WTC11 (cell line): Measurements from ENCODE around the gene OVCA2. TPM values are rescaled to one million over a fixed set of nuclear protein-coding genes. Genes with fewer than 3 reads are reported as not detected.

Source experiments
- ATAC-seq: fragments of 200-7000 bp; cut with Tn5 transposase; 2 replicates; pipeline ENCODE4 v1.10.0; 2021; ENCODE audit warnings: mild to moderate bottlenecking, moderate library complexity
- CTCF ChIA-PET: fragments of 300-600 bp; sonication (Branson Sonifier 250); formaldehyde crosslinking; loops from one replicate; lab custom pipeline; 2021; ENCODE audit warnings: antibody characterized with exemption; lab: Charles Lee
- POLR2A ChIA-PET: fragments of 350-600 bp; sonication (Branson Sonifier 250); formaldehyde crosslinking; loops from one replicate; lab custom pipeline; 2021; ENCODE audit warnings: antibody characterized with exemption; lab: Charles Lee
- DNase-seq: peaks from one replicate; pipeline ENCODE4 v3.0.0; 2021; ENCODE audit warnings: low spot score
- H3K27ac Mint-ChIP-seq: 2 replicates; pipeline ENCODE4 v1.8.0; 2021; ENCODE audit warnings: mixed read lengths
- H3K27me3 Mint-ChIP-seq: 2 replicates; pipeline ENCODE4 v1.8.0; 2021; ENCODE audit warnings: low read depth, mild to moderate bottlenecking, moderate library complexity, mixed read lengths
- H3K36me3 Mint-ChIP-seq: 2 replicates; pipeline ENCODE4 v1.8.0; 2021; ENCODE audit warnings: mixed read lengths
- H3K4me1 Mint-ChIP-seq: 2 replicates; pipeline ENCODE4 v1.8.0; 2022; ENCODE audit warnings: mixed read lengths
- H3K4me3 Mint-ChIP-seq: 2 replicates; pipeline ENCODE4 v1.8.0; 2021; ENCODE audit warnings: mild to moderate bottlenecking, moderate library complexity, mixed read lengths
- H3K9me3 Mint-ChIP-seq: 2 replicates; pipeline ENCODE4 v1.8.0; 2021; ENCODE audit warnings: mixed read lengths
- ETV6 ChIP-seq: sonication (generic); formaldehyde crosslinking; IDR thresholded peaks from 2 replicates; pipeline ENCODE4 v1.8.1; 2022; ENCODE audit warnings: mild to moderate bottlenecking, missing genetic modification reagents
- FOXK1 ChIP-seq: sonication (generic); formaldehyde crosslinking; IDR thresholded peaks from 2 replicates; pipeline ENCODE4 v1.8.0; 2022; ENCODE audit warnings: mild to moderate bottlenecking, moderate library complexity, missing genetic modification reagents
- MYBL2 ChIP-seq: sonication (generic); formaldehyde crosslinking; IDR thresholded peaks from 2 replicates; pipeline ENCODE4 v1.8.1; 2023; ENCODE audit warnings: mild to moderate bottlenecking, moderate library complexity, missing genetic modification reagents
- NFATC4 ChIP-seq: fragments of 250-450 bp; sonication (Bioruptor Pico); IDR thresholded peaks from 2 replicates; pipeline ENCODE4 v1.9.0; 2021; ENCODE audit warnings: mild to moderate bottlenecking
- NR1H2 ChIP-seq: sonication (generic); formaldehyde crosslinking; IDR thresholded peaks from 2 replicates; pipeline ENCODE4 v1.9.0; 2021; ENCODE audit warnings: mild to moderate bottlenecking, moderate library complexity, missing genetic modification reagents
- NR2C2 ChIP-seq: sonication (generic); formaldehyde crosslinking; IDR thresholded peaks from 2 replicates; pipeline ENCODE4 v1.8.0; 2022; ENCODE audit warnings: mild to moderate bottlenecking, missing genetic modification reagents
- NR3C1 ChIP-seq: sonication (generic); formaldehyde crosslinking; conservative IDR thresholded peaks from 2 replicates; pipeline ENCODE4 v1.8.1; 2023; ENCODE audit warnings: low read depth, mild to moderate bottlenecking, missing genetic modification reagents
- SMAD4 ChIP-seq: sonication (generic); formaldehyde crosslinking; IDR thresholded peaks from 2 replicates; pipeline ENCODE4 v1.8.0; 2022; ENCODE audit warnings: mild to moderate bottlenecking, missing genetic modification reagents
- TCF7 ChIP-seq: sonication (generic); formaldehyde crosslinking; IDR thresholded peaks from 2 replicates; pipeline ENCODE4 v1.8.0; 2022; ENCODE audit warnings: mild to moderate bottlenecking, low read depth, missing genetic modification reagents, moderate library complexity
- TP53 ChIP-seq: sonication (generic); formaldehyde crosslinking; IDR thresholded peaks from 2 replicates; pipeline ENCODE4 v1.8.1; 2023; ENCODE audit warnings: mild to moderate bottlenecking, missing genetic modification reagents
- ZNF219 ChIP-seq: sonication (generic); formaldehyde crosslinking; IDR thresholded peaks from 2 replicates; pipeline ENCODE4 v1.8.0; 2023; ENCODE audit warnings: missing genetic modification reagents, mild to moderate bottlenecking, borderline replicate concordance
- microRNA-seq: library from miRNA; unstranded; fragments of <30 nt; microRNA quantifications from one replicate; pipeline ENCODE4 v1.2.0, GENCODE V29; 2022; ENCODE audit warnings: borderline number of aligned reads
- total RNA-seq: library from RNA; stranded (reverse); gene quantifications from 3 replicates; pipeline ENCODE4 v1.2.3, GENCODE V29; 2021
- TF ChIP-seq, protein P1 (sequence below): sonication (generic); formaldehyde crosslinking; IDR thresholded peaks from 2 replicates; pipeline ENCODE4 v1.8.1; 2023; ENCODE audit warnings: mild to moderate bottlenecking, missing genetic modification reagents, moderate library complexity
- TF ChIP-seq, protein P2 (sequence below): fragments of 250-450 bp; sonication (Bioruptor Pico); IDR thresholded peaks from 2 replicates; pipeline ENCODE4 v1.9.0; 2021; ENCODE audit warnings: mild to moderate bottlenecking, borderline replicate concordance
- TF ChIP-seq, protein P3 (sequence below): sonication (generic); formaldehyde crosslinking; IDR thresholded peaks from 2 replicates; pipeline ENCODE4 v1.8.0; 2022; ENCODE audit warnings: missing genetic modification reagents
- TF ChIP-seq, protein P4 (sequence below): sonication (generic); formaldehyde crosslinking; conservative IDR thresholded peaks from 2 replicates; pipeline ENCODE4 v1.8.1; 2022; ENCODE audit warnings: mild to moderate bottlenecking, missing genetic modification reagents
- TF ChIP-seq, protein P5 (sequence below): sonication (generic); formaldehyde crosslinking; IDR thresholded peaks from 2 replicates; pipeline ENCODE4 v1.8.1; 2023; ENCODE audit warnings: mild to moderate bottlenecking, missing genetic modification reagents

The OVCA2 gene
- total RNA-seq, 1 experiment from 2014 or later = 23.5 TPM

DNA sequence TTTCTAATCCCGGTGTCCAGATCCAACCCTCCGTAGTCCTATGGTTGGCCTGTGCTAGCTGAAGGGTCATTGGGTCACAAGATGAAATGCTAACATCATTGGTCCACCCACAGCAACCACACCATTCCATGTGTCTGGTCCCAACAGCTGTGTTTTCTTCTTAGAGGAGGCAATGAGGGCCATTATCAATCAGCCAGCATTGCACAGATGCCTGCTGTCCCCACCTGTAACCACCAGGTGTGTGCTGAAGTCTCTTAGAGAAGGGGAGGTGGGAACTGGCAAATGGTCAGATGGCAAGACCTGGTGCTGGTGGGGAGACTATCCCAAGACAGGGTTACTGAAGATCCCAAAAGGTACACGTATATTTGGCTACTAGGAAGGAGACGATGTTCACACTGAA is 50.4 kb downstream of the OVCA2 start:
- H3K4me1 Mint-ChIP-seq = peaks cover 45% of the 10 kb centered on the region
- peak; percentile 28 for DNase-seq
- peak; percentile 34 for ATAC-seq
- H3K27ac Mint-ChIP-seq = peak overlapping the region; percentile 66
- POLR2A ChIA-PET = interaction anchor here (0.7 kb wide), 1 partner anchor 77 kb away, joined by 4 read pairs; no protein-coding TSS in a partner anchor
- TF ChIP-seq NR1H2 (CRISPR knock-in tag) (no peak), TP53 (CRISPR knock-in tag) (no peak), ZNF219 (CRISPR knock-in tag) (no peak), TCF7 (no peak), NR3C1 (CRISPR knock-in tag) (no peak), MYBL2 (no peak), SMAD4 (no peak), FOXK1 (CRISPR knock-in tag) (no peak), NFATC4 (no peak), ETV6 (CRISPR knock-in tag) (no peak), NR2C2 (CRISPR knock-in tag) (no peak)
- TF ChIP-seq, protein P1, sequence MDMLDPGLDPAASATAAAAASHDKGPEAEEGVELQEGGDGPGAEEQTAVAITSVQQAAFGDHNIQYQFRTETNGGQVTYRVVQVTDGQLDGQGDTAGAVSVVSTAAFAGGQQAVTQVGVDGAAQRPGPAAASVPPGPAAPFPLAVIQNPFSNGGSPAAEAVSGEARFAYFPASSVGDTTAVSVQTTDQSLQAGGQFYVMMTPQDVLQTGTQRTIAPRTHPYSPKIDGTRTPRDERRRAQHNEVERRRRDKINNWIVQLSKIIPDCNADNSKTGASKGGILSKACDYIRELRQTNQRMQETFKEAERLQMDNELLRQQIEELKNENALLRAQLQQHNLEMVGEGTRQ (CRISPR knock-in tag) = no peak
- TF ChIP-seq, protein P2, sequence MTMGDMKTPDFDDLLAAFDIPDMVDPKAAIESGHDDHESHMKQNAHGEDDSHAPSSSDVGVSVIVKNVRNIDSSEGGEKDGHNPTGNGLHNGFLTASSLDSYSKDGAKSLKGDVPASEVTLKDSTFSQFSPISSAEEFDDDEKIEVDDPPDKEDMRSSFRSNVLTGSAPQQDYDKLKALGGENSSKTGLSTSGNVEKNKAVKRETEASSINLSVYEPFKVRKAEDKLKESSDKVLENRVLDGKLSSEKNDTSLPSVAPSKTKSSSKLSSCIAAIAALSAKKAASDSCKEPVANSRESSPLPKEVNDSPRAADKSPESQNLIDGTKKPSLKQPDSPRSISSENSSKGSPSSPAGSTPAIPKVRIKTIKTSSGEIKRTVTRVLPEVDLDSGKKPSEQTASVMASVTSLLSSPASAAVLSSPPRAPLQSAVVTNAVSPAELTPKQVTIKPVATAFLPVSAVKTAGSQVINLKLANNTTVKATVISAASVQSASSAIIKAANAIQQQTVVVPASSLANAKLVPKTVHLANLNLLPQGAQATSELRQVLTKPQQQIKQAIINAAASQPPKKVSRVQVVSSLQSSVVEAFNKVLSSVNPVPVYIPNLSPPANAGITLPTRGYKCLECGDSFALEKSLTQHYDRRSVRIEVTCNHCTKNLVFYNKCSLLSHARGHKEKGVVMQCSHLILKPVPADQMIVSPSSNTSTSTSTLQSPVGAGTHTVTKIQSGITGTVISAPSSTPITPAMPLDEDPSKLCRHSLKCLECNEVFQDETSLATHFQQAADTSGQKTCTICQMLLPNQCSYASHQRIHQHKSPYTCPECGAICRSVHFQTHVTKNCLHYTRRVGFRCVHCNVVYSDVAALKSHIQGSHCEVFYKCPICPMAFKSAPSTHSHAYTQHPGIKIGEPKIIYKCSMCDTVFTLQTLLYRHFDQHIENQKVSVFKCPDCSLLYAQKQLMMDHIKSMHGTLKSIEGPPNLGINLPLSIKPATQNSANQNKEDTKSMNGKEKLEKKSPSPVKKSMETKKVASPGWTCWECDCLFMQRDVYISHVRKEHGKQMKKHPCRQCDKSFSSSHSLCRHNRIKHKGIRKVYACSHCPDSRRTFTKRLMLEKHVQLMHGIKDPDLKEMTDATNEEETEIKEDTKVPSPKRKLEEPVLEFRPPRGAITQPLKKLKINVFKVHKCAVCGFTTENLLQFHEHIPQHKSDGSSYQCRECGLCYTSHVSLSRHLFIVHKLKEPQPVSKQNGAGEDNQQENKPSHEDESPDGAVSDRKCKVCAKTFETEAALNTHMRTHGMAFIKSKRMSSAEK (CRISPR knock-in tag) = no peak
- TF ChIP-seq, protein P3, sequence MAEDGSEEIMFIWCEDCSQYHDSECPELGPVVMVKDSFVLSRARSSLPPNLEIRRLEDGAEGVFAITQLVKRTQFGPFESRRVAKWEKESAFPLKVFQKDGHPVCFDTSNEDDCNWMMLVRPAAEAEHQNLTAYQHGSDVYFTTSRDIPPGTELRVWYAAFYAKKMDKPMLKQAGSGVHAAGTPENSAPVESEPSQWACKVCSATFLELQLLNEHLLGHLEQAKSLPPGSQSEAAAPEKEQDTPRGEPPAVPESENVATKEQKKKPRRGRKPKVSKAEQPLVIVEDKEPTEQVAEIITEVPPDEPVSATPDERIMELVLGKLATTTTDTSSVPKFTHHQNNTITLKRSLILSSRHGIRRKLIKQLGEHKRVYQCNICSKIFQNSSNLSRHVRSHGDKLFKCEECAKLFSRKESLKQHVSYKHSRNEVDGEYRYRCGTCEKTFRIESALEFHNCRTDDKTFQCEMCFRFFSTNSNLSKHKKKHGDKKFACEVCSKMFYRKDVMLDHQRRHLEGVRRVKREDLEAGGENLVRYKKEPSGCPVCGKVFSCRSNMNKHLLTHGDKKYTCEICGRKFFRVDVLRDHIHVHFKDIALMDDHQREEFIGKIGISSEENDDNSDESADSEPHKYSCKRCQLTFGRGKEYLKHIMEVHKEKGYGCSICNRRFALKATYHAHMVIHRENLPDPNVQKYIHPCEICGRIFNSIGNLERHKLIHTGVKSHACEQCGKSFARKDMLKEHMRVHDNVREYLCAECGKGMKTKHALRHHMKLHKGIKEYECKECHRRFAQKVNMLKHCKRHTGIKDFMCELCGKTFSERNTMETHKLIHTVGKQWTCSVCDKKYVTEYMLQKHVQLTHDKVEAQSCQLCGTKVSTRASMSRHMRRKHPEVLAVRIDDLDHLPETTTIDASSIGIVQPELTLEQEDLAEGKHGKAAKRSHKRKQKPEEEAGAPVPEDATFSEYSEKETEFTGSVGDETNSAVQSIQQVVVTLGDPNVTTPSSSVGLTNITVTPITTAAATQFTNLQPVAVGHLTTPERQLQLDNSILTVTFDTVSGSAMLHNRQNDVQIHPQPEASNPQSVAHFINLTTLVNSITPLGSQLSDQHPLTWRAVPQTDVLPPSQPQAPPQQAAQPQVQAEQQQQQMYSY (CRISPR knock-in tag) = no peak
- TF ChIP-seq, protein P4, sequence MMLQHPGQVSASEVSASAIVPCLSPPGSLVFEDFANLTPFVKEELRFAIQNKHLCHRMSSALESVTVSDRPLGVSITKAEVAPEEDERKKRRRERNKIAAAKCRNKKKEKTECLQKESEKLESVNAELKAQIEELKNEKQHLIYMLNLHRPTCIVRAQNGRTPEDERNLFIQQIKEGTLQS (CRISPR knock-in tag) = no peak
- TF ChIP-seq, protein P5, sequence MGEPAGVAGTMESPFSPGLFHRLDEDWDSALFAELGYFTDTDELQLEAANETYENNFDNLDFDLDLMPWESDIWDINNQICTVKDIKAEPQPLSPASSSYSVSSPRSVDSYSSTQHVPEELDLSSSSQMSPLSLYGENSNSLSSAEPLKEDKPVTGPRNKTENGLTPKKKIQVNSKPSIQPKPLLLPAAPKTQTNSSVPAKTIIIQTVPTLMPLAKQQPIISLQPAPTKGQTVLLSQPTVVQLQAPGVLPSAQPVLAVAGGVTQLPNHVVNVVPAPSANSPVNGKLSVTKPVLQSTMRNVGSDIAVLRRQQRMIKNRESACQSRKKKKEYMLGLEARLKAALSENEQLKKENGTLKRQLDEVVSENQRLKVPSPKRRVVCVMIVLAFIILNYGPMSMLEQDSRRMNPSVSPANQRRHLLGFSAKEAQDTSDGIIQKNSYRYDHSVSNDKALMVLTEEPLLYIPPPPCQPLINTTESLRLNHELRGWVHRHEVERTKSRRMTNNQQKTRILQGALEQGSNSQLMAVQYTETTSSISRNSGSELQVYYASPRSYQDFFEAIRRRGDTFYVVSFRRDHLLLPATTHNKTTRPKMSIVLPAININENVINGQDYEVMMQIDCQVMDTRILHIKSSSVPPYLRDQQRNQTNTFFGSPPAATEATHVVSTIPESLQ (CRISPR knock-in tag) = no peak
- H3K4me3 Mint-ChIP-seq = no peak overlapping the region
- no peaks in the 10 kb centered on the region for H3K27me3 Mint-ChIP-seq
- CTCF ChIA-PET = interaction anchor here (0.7 to 3.2 kb wide), 11 partner anchors 9 to 443 kb away, joined by 3 to 10 read pairs (median 3); partner anchors contain the start of gene RILP
- no peaks in the 10 kb centered on the region for H3K9me3 Mint-ChIP-seq
- H3K36me3 Mint-ChIP-seq = no peaks in the 10 kb centered on the region

Small RNA genes lying within 50 kb of the gene (microRNA-seq; reads per million reads assigned to microRNA genes)
- 20.3 reads per million, percentile 39 among the genes with 10 or more reads in this experiment for gene MIR132
- not detected for gene MIR212

Other genes with a start within 250 kb of the OVCA2 start
- 24.1 to 28.8 TPM (median 28.2 TPM) in 3 replicates for gene SMYD4, start 212.1 kb upstream of the OVCA2 start, total RNA-seq
- gene RPA1, start 212.0 kb upstream of the OVCA2 start, total RNA-seq = 158 to 177 TPM (median 163 TPM) in 3 replicates
- 0.27 to 0.72 TPM (median 0.37 TPM) in 3 replicates for gene RTN4RL1, start 16.7 kb upstream of the OVCA2 start, total RNA-seq
- 29.5 to 43.2 TPM (median 33.0 TPM) in 3 replicates for gene DPH1, start 11.9 kb upstream of the OVCA2 start, total RNA-seq
- gene HIC1, start 13.1 kb downstream of the OVCA2 start, total RNA-seq = 0.37 to 0.46 TPM (median 0.39 TPM) in 3 replicates